ENCODE data around the gene DCBLD2.
"Not testable (repeated sequence)": the region's sequence is repeated elsewhere in the genome, so short reads cannot be mapped to it uniquely, and the experiment has no call there.

The DCBLD2 gene

GRCh38 chr3:98890965-98891910 is 10.3 kb downstream of the DCBLD2 start:
- DNase-seq (ENCODE audit: extremely low read depth, low read depth): no peak
- no peak for TF ChIP-seq CTCF (IDR thresholded peaks at IDR 0.05; ENCODE audit: low read depth, low read length)

GRCh38 chr3:98890181-98890835 is 11.2 kb downstream of the DCBLD2 start:
- DNase-seq (ENCODE audit: extremely low read depth, low read depth): no peak
- no peak for TF ChIP-seq CTCF (IDR thresholded peaks at IDR 0.05; ENCODE audit: low read depth, low read length)

GRCh38 chr3:98887684-98888083 is 13.8 kb downstream of the DCBLD2 start:
- no peak for TF ChIP-seq CTCF (IDR thresholded peaks at IDR 0.05; ENCODE audit: low read depth, low read length)
- no peak for DNase-seq (ENCODE audit: extremely low read depth, low read depth)

- no peak for TF ChIP-seq CTCF (IDR thresholded peaks at IDR 0.05; ENCODE audit: low read depth, low read length)
- DNase-seq (ENCODE audit: extremely low read depth, low read depth): no peak
Observed at GRCh38 chr3:98886525-98886924, 15.0 kb downstream of the DCBLD2 start.

- no peak for DNase-seq (ENCODE audit: extremely low read depth, low read depth)
- TF ChIP-seq CTCF (IDR thresholded peaks at IDR 0.05; ENCODE audit: low read depth, low read length): no peak
Observed at GRCh38 chr3:98885851-98886250, 15.6 kb downstream of the DCBLD2 start.

GRCh38 chr3:98884675-98885371 is 16.7 kb downstream of the DCBLD2 start:
- DNase-seq (ENCODE audit: extremely low read depth, low read depth): no peak
- TF ChIP-seq CTCF (IDR thresholded peaks at IDR 0.05; ENCODE audit: low read depth, low read length): no peak

- not testable (repeated sequence) for DNase-seq (ENCODE audit: extremely low read depth, low read depth)
Observed at GRCh38 chr3:98882614-98883333, 18.7 kb downstream of the DCBLD2 start.

Data from AG09319 (cell line).